ENCODE measurements around the gene SCUBE1. TPM values are rescaled to one million over a fixed set of nuclear protein-coding genes. Genes with fewer than 3 reads are reported as not detected.

The SCUBE1 gene
- total RNA-seq, 1 donor from 2014 or later, result 0.91 TPM

DNA sequence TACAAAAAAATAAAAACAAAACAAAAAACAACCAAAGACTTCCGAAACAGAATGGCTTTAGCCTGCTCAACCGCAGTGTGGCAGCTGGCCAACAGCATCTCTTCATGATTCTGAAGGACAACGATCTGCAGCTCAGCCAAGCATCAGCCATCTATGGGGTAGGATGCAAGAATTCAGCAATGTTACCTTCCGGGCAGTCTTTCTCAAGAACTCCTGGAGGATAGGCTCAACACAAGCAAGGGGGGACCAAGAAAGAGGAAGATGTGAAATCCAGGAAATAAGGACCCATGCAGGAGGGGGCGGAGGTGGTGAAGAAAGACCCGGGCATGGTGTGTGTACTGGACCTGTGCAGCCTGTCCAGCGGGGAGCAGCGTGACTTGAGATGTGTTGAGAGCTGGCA is 195.4 kb downstream of the SCUBE1 start:
- TF ChIP-seq, protein P1, sequence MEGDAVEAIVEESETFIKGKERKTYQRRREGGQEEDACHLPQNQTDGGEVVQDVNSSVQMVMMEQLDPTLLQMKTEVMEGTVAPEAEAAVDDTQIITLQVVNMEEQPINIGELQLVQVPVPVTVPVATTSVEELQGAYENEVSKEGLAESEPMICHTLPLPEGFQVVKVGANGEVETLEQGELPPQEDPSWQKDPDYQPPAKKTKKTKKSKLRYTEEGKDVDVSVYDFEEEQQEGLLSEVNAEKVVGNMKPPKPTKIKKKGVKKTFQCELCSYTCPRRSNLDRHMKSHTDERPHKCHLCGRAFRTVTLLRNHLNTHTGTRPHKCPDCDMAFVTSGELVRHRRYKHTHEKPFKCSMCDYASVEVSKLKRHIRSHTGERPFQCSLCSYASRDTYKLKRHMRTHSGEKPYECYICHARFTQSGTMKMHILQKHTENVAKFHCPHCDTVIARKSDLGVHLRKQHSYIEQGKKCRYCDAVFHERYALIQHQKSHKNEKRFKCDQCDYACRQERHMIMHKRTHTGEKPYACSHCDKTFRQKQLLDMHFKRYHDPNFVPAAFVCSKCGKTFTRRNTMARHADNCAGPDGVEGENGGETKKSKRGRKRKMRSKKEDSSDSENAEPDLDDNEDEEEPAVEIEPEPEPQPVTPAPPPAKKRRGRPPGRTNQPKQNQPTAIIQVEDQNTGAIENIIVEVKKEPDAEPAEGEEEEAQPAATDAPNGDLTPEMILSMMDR (IDR thresholded peaks at IDR 0.05), result no peak
- DNase-seq (ENCODE audit: extremely low spot score, unreplicated experiment), result no peak
- no peaks in the 10 kb centered on the region for H3K36me3 Mint-ChIP-seq (ENCODE audit: unreplicated experiment)
- H3K27ac Mint-ChIP-seq (ENCODE audit: unreplicated experiment), result no peak overlapping the region
- peaks cover 28% of the 10 kb centered on the region for H3K4me1 Mint-ChIP-seq (ENCODE audit: unreplicated experiment)
- H3K9me3 Mint-ChIP-seq (ENCODE audit: unreplicated experiment), result no peaks in the 10 kb centered on the region
- H3K27me3 Mint-ChIP-seq (ENCODE audit: unreplicated experiment), result no peaks in the 10 kb centered on the region
- H3K4me3 Mint-ChIP-seq (ENCODE audit: unreplicated experiment), result no peak overlapping the region

Other genes starting within 250 kb of the SCUBE1 start
- not detected in 2 replicates for gene BIK, start 232.6 kb downstream of the SCUBE1 start, total RNA-seq
- 16.5 and 16.6 TPM in 2 replicates for gene MCAT, start 200.0 kb downstream of the SCUBE1 start, total RNA-seq
- 70.6 and 73.3 TPM in 2 replicates for gene TSPO, start 191.8 kb downstream of the SCUBE1 start, total RNA-seq
- gene TTLL12, start 156.2 kb downstream of the SCUBE1 start, total RNA-seq, result 33.7 and 35.6 TPM in 2 replicates
- not detected in 2 replicates for gene MPPED1, start 68.6 kb upstream of the SCUBE1 start, total RNA-seq